ENCODE measurements around the gene SUSD2.
A peak's percentile ranks its signal among the peaks of the same experiment; 100 is the strongest.

DNA sequence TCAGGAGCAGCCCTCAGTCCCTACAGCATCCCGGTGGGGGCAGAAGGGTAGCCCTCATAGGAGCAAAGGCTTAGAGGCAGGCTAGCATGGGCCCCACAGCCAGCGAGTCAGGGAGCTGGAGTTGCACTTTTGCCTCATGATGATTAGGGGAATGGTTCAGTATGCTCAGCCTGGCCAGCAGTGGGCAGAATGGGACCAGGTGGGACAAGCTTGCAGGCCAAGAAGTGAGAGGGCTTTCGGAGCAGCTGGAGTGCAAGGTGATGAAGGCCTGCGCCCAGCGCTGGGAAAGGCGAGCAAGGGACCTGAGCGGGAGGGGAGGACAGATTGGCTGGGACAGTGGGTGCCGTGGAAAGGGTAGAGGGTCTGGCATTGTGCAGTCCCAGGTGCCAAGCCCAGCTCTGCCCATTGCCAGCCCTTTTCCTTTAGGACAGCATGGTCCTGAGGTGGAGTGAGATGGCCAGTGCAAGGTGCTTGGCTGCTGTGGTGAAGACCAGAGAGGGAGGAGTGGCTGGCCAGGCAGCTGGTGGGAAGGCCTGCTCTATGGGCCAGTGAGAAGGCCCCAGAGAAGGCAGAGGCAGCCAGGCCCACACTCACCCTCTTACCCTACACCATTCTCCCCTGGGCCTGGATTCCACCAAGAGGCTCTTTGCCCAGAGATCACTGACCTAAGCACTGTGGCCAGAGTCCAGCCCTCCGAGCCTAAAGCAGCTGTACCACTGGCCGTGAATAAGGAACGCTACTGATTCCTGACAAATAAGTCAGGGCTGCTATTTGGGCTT is 47.9 kb upstream of the SUSD2 start:
- TF ChIP-seq, protein P1, sequence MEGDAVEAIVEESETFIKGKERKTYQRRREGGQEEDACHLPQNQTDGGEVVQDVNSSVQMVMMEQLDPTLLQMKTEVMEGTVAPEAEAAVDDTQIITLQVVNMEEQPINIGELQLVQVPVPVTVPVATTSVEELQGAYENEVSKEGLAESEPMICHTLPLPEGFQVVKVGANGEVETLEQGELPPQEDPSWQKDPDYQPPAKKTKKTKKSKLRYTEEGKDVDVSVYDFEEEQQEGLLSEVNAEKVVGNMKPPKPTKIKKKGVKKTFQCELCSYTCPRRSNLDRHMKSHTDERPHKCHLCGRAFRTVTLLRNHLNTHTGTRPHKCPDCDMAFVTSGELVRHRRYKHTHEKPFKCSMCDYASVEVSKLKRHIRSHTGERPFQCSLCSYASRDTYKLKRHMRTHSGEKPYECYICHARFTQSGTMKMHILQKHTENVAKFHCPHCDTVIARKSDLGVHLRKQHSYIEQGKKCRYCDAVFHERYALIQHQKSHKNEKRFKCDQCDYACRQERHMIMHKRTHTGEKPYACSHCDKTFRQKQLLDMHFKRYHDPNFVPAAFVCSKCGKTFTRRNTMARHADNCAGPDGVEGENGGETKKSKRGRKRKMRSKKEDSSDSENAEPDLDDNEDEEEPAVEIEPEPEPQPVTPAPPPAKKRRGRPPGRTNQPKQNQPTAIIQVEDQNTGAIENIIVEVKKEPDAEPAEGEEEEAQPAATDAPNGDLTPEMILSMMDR (optimal IDR thresholded peaks at IDR 0.05 in 1 of 3, IDR thresholded peaks at IDR 0.05 in 1 of 3, conservative IDR thresholded peaks at IDR 0.05 in 1 of 3; ENCODE audit: extremely low read depth in 1 of 3, insufficient read depth in 2 of 3, low read length in 3 of 3) = peak in 2 of 3 experiments; percentile 17 to 39
- no peak for TF ChIP-seq EZH2 (IDR thresholded peaks at IDR 0.05; ENCODE audit: low read length)

Measured in keratinocyte (primary cell).